Uterus (tissue), 2 donors: ENCODE data around the gene ZNF791.

Experiments
- CTCF ChIP-seq, 4 experiments: fragments of 200-600 bp in 2 of 4; fragments of 450-650 bp in 2 of 4; sonication (generic) in 2 of 4; IDR thresholded peaks; one replicate each; pipeline ENCODE4 v1.5.1; 2016 to 2019; ENCODE audit warnings: antibody characterized with exemption in 4 of 4, mild to moderate bottlenecking in 2 of 4, moderate library complexity in 1 of 4
- POLR2A ChIP-seq, 2 donors: fragments of 450-650 bp; IDR thresholded peaks; one replicate each; pipeline ENCODE4 v1.6.1; 2016; ENCODE audit warnings: antibody characterized with exemption in 2 of 2, mild to moderate bottlenecking in 1 of 2, moderate library complexity in 1 of 2

GRCh38 chr19:12641456-12641855 is 30.7 kb downstream of the ZNF791 start:
- TF ChIP-seq CTCF (IDR thresholded peaks at IDR 0.05) (no peak), POLR2A (IDR thresholded peaks at IDR 0.05) (no peak)
